HG02798 (cell line): ENCODE data around the gene POMT1.
A peak's percentile ranks its signal among the peaks of the same experiment; 100 is the strongest.

Experiments used
- ATAC-seq: cut with Tn5 transposase; IDR thresholded peaks from one replicate; pipeline ENCODE4 v1.9.1; 2021; ENCODE audit warnings: mild to moderate bottlenecking; ENCODE audit not compliant: unreplicated experiment, poor library complexity

POMT1 gene

DNA sequence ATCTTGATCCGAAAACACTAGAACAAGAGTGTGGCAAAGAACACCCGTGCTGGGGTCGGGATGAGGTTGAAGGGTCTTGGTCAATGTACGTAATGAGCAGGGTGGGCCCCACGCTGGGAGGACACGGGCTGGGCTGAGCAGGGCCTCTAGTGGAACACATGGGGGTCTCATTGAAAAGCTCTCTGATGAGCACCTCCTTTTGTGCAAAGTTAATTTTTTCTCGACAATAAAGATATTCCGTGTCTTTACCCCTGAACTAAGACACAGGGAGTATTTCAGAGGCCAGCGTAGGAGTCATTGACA, 20.3 kb downstream of the POMT1 start:
- ATAC-seq, result no peak

- no peak for ATAC-seq
Observed at GRCh38 chr9:131523451-131524435, 21.0 kb downstream of the POMT1 start.

DNA sequence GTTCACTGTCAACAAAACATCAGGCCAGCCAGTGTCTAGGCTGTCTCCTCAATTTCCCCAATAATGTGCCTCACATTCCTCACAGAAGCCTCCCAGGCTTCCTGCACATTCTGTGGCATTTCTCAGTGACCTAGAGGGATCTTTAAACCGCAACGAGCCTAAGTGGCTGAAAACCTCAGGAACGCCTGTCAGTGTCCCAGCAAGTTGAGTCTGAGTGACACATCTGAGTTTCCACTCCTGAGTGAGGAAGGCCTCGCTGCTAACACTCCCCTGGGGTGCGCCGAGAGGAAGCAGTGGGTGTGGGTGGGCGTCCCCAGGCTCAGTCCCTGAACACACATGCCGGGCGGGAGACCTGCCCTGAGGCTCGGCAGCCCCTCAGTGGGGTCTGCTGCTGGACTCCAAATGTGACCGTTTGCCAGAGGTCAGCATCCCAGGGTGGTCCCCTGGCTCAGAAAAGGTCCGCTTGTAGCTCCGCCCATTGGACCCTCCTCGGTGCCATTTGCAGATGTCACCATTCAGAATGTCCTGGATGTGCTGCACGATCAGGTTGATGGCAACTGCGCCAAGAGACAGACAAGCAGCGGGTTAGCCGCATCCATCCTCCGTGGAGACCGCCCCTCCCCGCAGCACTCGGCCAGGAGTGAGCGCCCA, 22.1 kb downstream of the POMT1 start:
- ATAC-seq, result no peak

DNA sequence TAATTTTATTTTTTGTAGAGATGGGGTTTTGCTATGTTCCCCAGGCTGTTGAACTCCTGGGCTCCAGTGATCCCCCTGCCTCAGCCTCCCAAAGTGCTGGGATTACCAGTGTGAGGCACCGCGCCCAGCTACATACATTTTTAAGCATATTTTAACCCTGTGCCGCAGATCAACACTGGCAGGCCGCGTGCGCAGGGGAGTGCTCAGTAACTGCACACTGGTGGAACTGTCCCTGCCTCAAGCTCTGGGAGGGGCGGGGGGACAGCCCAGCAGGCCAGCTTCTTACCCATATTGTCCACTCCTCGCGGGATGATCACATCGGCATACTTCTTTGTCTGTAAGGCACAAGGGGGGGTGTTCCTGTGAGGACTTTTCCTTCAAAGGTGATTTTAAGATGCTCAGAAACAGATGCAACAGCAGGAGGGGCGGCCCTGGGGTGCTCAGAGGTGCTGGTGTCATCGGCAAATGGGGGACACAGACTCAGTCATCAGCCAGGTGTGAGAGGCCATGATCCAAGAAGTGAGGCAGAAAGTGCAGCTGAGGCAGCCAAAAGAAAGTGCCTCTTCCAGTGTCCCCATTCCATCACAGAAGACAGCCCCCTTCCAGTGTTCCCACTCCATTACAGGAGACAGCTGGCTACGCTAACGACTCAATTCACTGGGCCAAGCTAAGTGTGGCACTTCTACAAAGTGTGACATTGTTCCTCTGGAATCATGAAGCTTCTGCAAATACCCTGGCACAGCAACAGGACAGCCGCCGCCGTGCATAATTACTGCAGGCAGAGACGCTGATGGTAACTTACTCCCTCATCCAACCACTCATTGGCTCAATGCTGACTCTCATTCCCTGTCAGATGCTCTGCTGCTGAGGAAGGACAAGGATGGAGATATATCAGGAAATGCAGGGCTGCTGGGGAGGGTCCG, 23.2 kb downstream of the POMT1 start:
- ATAC-seq, result no peak

GRCh38 chr9:131528186-131528585, 25.5 kb downstream of the POMT1 start:
- no peak for ATAC-seq

DNA sequence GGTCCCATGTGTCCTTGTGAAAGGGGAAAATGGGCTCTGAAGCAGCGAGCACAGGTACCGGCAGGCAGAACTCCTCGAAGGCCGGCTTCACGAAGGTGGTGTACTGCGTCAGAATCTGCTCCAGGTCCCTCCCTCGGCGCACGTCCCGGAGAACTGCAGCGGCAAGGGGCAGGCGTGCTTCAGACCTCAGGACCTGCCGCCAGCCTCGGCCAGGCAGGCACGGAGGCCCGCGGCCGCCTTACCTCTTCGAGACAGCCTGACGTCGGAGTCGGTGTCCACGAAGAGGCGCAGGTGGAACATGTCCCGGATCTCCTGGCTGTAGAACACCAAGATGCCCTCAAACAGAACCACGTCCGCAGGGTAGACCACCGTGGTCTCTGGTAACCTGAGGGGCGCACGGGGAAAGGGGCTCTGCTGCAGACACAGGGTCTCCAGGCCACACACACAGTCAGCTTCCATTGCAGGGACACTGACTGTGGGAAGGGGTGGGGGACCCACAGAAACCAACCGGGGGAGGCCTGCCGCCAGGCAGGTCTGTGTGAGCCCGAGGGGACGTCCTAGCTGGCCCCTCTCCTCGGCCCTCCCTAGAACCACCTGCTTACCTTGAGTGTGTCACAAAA, 26.3 kb downstream of the POMT1 start:
- no peak for ATAC-seq

GRCh38 chr9:131529597-131530545, 27.2 kb downstream of the POMT1 start:
- no peak for ATAC-seq

GRCh38 chr9:131530546-131530919, 27.8 kb downstream of the POMT1 start:
- no peak for ATAC-seq

DNA sequence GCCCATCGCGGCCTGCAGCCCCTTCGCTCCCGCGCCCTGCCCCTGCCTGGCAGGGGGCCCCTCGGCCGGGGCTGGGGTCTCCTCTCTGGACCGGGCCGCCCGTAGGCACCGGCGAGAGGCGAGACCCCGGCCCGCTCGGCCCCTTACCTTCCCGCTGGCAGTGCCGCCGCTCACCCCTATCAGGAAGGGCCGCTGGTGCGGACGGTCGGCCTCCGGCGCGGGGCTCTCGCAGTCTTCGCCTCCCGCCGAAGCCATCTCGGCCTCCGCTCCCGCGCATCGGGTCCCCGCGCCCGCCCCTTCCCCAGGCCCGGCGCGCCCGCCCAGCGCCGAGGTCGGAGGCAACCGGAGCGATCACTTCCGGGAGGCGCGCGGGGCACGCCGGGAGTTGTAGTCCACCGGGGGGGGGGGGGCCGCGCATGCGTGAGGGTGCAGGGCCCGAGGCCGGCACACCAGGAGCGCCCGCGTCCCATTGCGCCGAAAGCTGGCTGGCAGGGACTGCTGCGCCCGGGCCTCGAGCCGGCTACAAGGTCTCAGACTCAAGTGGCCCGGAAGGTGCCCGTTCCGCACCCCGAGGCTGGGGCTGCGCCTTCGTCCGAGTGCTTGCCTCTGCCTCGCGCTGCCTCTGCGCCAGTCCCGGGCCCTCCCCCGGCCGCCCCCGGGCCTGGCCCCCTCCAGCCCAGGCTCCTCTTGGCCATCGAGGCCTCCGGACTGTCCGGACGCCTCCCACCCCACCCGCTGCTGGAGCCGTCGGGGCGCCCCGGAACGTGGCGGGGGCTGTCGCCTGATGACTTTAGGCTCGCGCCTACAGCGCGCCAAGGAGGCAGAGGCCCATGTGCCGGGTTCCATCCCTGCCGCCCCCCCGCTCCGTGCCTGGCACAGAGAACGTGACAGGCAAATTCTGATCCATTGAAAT, 28.5 kb downstream of the POMT1 start, which contains the start of gene UCK1:
TSS of gene UCK1 (minus strand) at position 344 of the 913 bp plus-strand sequence. CDS start at position 255, 89 bp downstream.
- peak; percentile 85 for ATAC-seq

DNA sequence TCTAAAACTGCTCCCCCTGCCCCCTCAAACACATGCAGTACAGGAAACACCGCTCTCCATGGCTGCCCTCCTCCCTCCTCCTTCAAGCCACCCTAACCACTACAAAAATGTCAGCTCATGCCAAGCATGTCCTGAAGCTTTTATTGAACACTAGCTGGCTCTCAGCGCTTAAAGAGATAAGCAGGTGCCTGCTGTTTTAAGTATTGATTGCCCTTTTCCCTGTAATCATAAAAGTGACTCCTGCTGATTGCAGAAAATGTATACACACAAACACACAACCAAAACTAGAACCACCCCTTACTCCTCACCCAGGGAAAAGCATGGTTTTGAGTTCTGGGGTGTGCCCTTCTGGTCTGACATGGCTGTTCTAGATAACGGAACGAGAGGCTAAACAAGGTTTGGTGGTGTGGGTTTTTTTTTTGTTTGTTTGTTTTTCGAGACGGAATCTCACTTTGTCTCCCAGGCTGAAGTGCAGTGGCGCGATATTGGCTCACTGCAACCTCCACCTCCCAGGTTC, 32.1 kb downstream of the POMT1 start:
- no peak for ATAC-seq

GRCh38 chr9:131537946-131538345, 35.2 kb downstream of the POMT1 start:
- no peak for ATAC-seq

DNA sequence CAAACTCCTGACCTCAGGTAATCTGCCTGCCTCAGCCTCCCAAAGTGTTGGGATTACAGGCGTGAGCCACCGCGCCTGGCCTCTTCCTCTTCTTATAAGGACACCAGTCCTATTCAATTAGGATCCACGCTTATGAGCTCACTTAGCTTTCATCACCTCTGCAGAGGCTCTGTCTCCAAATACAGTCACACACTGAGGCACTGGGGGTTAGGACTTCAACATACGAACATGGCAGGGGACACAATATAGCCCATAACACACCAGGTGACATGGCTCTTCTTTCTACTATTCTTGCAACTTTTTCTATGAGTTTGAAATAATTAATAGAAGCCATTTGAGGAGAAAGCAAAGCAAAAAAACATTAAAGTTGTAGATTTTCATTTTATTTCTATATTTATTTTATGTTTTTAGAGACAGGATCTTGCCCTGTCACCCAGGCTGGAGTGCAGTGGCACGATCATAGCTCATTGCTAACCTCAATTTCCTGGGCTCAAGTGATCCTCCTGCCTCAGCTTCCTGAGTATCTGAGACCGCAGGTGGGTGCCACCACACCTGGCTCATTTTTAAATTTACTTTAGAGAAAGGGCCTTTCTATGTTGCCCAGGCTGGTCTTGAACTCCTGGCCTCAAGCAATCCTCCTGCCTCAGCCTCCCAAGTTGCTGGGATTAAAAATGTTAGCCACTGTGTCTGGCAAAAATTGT, 36.7 kb downstream of the POMT1 start:
- no peak for ATAC-seq

- no peak for ATAC-seq
Observed at GRCh38 chr9:131543141-131543540, 40.4 kb downstream of the POMT1 start.

DNA sequence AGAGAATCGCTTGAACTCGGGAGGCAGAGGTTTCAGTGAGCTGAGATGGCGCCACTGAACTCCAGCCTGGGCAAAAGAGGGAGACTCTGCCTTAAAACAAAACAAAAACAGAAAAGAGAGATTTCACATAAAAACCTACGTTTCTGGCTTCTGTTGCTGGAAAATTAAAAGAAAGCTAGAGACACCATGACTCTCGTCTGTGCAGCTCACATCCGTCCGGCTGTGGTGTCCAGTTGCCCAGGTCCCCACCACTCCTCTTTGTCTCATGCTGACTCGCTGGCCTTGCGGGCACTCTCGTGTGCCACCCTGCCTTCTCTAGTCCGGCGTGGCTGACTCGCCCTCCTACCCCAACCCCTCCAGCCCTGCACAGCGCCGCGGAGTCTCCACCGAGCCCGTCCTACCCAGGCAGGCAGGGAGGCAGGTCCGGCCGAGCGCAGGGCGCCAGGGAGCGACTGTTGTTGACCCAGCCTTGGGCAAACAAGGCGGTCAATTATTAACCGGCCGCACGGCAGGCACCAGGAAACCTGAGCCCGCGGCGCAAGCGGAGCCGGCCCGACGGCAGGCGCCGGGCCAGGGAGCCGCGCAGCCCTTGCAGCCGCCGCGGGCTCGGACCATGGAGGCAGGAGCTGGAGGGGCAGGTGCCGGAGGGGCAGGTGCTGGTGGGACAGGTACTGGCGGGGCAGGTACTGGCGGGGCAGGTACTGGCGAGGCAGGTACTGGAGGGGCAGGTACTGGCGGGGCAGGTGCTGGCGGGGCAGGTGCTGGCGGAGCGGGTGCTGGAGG, 42.5 kb downstream of the POMT1 start, which contains the start of gene PRRT1B:
TSS of gene PRRT1B (plus strand) at position 521 of the 783 bp plus-strand sequence. CDS start at position 614, 93 bp downstream.
- ATAC-seq, result no peak

DNA sequence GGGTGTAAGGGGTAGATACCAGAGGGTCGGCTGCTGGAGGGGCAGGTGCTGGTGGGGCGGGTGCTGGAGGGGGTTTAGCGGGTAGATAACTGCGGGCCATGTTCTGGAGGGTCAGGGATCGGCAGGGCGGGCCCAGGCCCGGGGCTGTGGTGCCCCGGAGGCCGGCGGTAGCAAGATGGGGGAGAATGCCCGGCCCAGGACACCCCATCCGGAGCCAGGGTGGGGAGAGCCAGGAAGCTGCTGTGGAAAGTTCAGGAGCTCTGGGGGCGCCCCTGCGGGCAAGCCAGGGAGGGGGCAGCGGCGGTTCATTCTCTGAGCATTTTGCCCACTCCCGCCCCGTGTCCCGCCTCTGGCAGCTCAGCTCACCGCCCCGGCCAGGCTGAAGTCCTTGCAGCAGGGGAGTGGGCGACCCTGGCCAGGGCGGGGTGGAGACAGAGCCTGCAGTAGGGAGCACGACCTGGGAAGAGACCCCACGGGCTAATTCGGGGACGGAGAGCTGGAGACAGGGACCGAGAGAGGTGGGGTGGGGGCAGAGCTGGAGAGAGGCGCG, 43.1 kb downstream of the POMT1 start:
- ATAC-seq, result no peak
